Testis (tissue), 2 donors: ENCODE data around the gene ECHS1.

Experiments used
- POLR2A ChIP-seq: fragments of 450-650 bp; IDR thresholded peaks from one replicate; pipeline ENCODE4 v1.6.1; 2017; ENCODE audit warnings: antibody characterized with exemption, mild to moderate bottlenecking, moderate library complexity
- TF ChIP-seq, protein P1 (sequence below), 3 experiments: fragments of 450-650 bp in 2 of 3; fragments of 200-600 bp in 1 of 3; sonication (generic) in 1 of 3; IDR thresholded peaks; one replicate each; pipeline ENCODE4 v1.5.1; 2016 to 2019; ENCODE audit warnings: antibody characterized with exemption in 3 of 3, mild to moderate bottlenecking in 2 of 3, moderate library complexity in 1 of 3

DNA sequence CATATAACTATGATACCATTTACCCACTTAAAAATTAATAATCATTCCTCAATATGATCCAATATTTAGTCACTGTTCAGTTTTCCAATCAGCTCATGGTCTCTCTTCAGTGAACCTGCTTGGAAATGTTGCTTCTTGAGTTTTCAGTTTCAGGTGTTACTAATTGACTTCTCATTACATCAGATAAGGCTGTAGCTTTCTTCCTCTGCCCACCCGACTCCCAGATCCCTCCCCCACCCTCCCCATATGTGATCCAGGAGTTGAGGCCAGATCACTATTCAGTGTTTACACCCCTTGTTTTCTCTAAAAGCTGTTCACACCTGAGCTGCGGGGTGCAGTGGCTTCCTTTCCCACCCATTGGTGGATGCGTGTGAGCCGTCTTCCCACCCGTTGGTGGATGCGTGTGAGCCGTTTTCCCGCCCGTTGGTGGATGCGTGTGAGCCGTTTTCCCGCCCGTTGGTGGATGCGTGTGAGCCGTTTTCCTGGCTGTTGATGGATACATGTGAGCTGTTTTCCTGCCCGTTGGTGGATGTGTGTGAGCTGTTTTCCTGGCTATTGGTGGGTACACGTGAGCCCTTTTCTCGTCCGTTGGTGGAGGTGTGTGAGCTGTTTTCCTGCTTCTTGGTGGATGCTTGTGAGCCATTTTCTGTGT lies 17.6 kb upstream of the ECHS1 start:
- TF ChIP-seq, protein P1, sequence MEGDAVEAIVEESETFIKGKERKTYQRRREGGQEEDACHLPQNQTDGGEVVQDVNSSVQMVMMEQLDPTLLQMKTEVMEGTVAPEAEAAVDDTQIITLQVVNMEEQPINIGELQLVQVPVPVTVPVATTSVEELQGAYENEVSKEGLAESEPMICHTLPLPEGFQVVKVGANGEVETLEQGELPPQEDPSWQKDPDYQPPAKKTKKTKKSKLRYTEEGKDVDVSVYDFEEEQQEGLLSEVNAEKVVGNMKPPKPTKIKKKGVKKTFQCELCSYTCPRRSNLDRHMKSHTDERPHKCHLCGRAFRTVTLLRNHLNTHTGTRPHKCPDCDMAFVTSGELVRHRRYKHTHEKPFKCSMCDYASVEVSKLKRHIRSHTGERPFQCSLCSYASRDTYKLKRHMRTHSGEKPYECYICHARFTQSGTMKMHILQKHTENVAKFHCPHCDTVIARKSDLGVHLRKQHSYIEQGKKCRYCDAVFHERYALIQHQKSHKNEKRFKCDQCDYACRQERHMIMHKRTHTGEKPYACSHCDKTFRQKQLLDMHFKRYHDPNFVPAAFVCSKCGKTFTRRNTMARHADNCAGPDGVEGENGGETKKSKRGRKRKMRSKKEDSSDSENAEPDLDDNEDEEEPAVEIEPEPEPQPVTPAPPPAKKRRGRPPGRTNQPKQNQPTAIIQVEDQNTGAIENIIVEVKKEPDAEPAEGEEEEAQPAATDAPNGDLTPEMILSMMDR (IDR thresholded peaks at IDR 0.05) = no peak
- TF ChIP-seq POLR2A = no peak
